Brain pericyte (primary cell): ENCODE data around the gene VASH2.
"Not testable (repeated sequence)": the region's sequence is repeated elsewhere in the genome, so short reads cannot be mapped to it uniquely, and the experiment has no call there.

ENCODE experiments used
- DNase-seq: peaks from one replicate; pipeline ENCODE4 v3.0.0-alpha.2; 2012; ENCODE audit warnings: low read depth, low spot score

Gene VASH2

DNA sequence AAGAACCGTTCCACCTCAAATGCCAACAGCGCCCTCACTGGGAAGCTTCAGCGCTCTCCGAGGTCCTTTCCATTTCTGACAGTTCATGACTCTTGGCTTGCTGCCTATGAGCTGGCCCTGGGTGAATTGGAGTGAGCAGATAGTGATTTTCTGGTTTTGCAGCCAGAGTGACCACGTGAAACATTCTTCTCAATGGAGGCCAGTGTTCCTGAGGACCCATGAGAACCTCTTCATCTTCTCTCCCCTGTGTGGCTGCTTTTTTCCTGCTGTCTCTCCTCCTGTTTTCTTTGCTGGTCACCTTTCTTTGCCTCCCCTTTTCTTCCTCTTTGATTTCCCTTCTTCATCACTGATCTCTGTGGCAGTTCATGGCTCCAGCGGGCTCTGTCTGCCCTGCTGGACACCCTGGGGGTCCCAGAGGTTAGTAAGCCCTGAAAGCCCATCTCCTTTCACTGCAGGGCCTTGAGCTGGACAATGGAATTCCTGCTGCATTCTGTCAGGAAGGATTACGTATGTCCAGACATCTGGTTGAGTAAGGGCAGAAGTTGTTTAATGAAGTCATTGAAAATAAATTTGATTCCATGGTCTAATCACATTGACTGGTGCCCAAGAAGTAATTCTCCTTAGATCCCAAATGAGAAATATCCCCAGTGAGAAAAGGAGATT is 29.9 kb downstream of the VASH2 start:
- DNase-seq = no peak

- DNase-seq = no peak
Measured at GRCh38 chr1:212981025-212981495, 30.7 kb downstream of the VASH2 start.

DNA sequence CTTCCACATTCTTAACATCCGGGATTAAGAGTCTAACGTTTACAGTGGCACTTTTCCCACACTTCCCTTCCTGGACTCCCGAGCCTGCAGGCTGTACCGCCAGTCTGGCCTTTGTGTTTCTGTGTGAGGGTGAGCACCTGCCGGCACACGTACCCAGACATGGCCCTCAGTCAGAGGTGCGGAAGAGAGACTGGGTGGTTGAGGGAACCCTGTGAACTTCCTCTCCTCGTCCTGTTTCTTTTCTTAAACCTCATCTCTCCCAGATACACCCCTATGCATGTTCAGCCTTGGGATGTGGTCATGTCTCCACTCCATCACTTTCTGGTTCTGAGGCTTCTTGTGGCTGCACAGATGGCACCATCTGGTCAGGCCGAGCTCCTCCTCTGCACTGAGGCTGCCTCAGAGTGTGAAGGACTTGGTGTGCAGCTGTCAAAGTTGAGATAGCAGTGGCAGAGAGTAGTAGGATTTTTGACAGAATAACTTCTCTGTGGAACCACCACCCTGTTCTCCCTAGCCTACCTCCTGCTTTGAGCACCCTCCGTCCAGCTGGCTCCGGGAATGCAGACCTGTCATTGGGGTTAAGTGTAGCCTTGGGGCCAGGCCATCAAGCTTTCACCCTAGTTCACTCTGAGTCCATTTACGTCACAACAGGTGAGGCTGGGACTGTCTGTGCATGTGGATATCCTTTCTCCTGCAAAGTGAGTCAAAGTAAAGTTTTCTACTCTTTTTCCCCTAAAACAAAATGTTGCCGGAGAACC is 31.4 kb downstream of the VASH2 start:
- DNase-seq = no peak

GRCh38 chr1:212982430-212983152 is 32.2 kb downstream of the VASH2 start:
- DNase-seq = no peak

DNA sequence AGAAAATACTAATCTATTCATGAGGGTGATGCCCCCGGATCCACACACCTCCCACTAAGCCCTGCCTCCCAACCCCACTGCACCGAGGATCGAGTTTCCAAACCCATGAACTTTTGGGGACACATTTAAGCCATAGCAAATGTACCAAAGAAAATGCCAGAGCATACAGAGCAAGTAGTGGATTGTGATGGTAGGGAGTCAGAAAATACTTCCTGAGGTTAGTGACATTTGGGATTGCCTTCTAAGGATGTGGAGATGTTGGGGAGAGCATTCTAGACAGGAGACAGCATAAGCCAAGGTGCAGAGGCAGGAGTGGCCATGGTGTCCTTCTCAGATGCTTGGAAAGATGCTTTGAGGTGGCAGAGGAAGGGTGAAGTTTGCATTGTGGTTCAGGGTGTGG is 33.1 kb downstream of the VASH2 start:
- no peak for DNase-seq

DNA sequence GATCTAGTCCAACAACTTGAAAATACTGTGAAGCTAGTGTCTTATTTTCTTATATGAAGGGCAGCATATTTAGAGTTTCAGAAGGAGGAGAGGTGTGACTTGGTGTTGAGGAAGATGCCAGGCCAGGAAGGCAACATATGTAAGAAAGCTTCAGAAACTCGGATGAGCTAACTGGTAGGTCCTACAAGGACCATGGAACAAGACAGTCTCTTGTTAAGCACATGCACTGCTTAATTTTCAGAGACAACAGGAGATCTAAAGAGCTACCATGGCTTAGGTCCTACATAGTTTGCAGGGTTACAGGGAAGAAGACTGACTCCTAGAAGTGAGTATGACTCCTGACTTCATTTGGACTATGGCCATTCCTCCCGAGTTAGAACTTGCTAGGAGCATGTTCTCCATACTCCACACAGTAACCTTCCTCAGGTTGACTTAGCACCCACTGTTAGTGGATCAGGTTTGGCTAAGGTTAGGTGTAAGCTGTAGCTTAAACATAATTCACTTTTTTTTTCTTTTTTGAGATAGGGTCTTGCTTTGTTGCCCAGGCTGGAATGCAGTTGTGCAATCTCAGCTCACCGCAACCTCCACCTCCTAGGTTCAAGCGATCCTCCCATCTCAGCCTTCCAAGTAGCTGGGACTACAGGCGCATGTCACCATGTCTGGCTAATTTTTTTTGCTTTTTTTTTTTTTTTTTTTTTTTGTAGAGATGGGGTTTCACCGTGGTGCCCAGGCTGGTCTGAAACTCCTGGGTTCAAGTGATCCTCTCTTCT is 34.4 kb downstream of the VASH2 start:
- no peak for DNase-seq

GRCh38 chr1:212986551-212986950 is 36.2 kb downstream of the VASH2 start:
- no peak for DNase-seq

GRCh38 chr1:212987702-212988322 is 37.5 kb downstream of the VASH2 start:
- DNase-seq = no peak

- DNase-seq = no peak
Measured at GRCh38 chr1:212990276-212990675, 39.9 kb downstream of the VASH2 start.

DNA sequence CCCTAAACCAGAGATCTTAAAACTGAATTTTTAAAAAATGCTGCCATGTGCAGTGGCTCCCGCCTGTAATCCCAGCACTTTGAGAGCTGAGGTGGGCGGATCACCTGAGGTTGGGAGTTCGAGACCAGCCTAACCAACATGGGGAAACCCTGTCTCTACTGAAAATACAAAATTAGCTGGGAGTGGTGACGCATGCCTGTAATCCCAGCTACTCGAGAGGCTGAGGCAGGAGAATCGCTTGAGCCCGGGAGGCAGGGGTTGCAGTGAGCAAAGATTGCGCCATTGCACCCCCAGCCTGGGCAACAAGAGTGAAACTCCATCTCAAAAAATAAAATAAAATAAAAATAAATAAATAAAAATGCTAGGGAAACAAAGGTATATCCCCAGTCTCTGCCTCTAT is 43.6 kb downstream of the VASH2 start:
- not testable (repeated sequence) for DNase-seq

- DNase-seq = no peak
Measured at GRCh38 chr1:212994926-212995325, 44.6 kb downstream of the VASH2 start.

DNA sequence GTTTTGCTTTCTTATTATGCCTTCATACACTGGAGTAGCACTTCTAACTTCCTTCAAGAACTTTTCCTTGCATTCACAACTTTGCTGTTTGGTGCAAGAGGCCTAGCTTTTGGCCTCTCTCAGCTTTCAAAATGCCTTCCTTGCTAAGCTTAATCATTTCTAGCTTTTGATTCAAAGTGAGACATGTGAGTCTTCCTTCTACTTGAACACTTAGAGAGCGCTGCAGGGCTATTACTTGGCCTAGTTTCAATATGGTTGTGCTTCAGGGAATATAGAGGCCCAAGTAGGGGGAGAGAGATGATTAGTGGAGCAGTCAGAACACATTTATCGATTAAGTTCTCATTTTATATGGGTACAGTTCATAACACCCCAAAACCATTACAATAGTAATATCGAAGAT is 52.9 kb downstream of the VASH2 start:
- DNase-seq = no peak

DNA sequence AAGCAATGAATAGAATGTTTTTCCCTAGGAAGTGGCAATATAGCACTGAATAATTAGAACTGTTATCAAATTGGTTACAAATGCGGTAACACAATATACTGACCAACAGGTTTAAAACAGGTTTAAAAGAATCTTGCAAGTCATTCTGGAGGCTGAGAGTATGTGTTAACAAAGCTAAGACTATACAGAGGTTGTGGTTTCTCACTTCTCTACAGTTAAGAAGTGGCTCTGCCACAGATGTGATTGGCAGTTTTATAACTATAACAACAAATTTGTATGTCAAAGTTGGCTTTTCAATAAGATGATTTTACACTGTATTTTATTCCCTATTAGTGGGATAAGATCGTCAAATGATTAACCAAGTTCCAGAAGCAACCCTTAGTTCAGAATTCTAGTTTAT is 58.2 kb downstream of the VASH2 start:
- DNase-seq = no peak

DNA sequence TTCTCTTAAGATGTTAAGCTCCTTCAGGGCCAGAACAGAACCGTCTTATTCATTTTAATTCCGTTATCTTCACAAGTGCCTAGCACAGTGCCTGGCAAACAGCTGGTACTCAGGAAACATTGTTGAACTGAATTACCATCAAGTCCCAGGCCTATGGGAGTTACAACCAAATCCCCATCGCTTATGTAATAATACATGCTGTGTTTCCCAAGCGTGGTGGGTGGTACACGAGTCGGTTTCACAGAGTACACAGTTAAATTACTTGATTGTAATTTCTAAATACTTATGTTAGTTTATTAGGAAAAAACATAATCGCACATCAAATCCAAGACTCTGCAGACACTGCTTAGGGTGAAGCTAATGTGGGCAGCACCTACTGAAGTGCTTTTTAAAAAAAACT is 64.3 kb downstream of the VASH2 start:
- DNase-seq = no peak

DNA sequence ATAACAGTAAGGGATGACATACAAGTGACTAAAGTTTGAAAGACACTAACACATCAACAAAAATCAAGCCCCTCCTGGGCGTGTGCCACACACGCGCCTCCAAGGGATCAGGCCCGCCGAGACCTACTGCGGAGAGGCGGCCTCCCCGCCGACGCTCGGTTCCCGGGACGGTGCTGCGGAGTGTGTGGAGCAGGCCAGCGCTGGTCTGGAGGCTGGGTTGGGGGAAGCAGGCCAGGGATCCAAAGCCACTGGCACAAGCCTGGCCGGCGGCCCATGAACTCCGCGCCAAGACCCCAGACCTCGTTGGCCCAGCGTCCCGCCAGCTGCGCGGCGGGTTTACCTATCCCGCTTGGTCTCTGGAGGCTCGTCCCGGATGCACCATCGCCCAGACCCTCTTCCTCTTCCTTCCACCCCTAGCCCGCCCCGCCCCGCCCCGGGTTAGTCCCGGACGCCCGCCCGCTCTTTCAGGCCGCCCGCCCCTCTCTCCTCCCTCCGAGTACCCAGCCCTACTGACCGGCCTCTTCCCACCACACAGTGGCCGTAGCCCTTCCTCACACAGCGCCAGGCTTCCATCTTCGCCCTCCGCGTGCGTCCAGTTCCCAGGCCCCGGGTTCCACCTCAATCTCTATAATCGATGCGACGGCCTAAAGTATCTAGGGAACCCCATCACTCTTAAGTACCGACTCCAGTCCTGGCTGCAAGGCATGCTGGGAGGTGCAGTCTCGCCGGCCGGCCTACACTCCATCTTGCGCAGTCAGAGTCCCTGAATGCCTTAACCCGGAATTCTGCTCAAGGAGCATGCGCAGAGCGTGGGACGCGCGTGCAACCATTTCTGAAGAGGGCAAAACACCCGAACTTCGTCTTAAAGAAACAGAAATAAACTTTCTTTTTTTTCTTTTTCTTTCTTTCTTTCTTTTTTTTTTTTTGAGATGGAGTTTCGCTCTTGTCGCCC is 65.0 kb downstream of the VASH2 start, which contains the start of gene ANGEL2:
ANGEL2 (minus strand) TSS at position 769 of the 952 bp plus-strand sequence; CDS start at position 573, 196 bp downstream.
- DNase-seq = peak; percentile 93

DNA sequence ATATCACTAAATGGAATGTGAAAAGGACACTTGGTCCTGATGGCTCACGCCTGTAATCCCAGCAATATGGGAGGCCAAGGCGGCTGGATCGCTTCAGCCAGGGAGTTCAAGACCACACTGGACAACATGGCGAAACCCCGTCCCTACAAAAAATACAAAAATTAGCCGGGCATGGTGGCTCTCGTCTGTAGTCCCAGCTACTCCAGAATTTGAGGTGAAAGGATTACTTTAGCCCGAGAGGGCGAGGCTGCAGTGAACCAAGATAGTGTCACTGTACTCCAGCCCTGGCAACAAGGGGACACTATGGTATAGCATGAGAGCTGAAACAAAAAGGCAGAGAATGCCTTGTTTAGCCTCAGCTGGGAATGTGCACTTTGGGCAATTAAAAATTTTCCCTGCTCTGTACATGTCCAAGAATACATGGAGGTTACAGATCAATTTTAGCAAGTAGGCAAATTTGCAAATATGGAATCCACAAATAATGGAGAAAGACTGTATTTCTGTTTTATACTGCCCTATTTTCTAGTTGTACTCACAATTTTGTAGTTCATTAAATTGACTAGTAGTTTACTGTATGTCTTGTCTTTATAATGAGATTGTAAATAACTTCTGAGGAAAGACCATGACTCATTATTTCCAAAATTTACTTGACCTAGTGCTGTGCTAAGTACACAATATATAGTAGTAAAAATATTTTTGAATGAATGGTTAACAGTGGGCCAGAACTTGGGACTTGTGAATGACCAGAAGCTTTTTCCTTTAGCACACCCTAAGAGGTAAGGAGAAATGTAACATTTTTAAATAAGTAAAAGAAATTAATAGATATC is 67.3 kb downstream of the VASH2 start:
- DNase-seq = no peak

DNA sequence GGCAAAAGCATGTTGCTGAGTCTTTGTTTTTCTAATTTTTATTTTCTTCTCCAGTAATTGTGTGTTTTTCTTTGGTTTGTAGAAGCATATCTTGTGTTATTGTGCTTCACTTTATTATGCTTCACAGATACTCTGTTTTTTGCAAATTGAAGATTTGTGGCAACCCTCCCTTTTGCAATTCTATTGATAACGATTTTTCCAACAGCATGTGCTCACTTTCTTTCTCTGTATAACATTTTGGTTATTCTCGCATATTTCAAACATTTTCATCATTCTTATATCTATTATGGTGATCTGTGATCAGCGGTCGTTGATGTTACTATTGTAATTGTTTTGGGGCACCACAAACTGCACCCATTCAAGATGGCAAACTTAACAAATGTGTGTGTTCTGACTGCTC is 69.1 kb downstream of the VASH2 start:
- DNase-seq = no peak

DNA sequence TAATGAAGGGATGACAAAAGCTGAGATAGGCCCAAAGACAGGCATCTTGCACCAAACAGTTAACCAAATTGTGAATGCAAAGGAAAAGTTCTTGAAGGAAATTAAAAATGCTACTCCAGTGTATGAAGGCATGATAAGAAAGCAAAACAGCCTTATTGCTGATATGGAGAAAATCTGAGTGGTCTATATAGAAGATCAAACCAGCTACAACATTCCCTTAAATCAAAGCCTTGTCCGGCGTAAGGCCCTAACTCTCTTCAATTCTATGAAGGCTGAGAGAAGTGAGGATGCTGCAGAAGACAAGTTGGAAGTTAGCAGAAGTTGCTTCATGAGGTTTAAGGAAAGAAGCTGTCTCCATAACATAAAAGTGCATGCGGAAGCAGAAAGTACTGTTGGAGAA is 69.7 kb downstream of the VASH2 start:
- DNase-seq = no peak

- not testable (repeated sequence) for DNase-seq
Measured at GRCh38 chr1:213027024-213027423, 76.7 kb downstream of the VASH2 start.
